ENCODE measurements around the gene NFS1.
A peak's percentile ranks its signal among the peaks of the same experiment; 100 is the strongest.

The NFS1 gene

DNA sequence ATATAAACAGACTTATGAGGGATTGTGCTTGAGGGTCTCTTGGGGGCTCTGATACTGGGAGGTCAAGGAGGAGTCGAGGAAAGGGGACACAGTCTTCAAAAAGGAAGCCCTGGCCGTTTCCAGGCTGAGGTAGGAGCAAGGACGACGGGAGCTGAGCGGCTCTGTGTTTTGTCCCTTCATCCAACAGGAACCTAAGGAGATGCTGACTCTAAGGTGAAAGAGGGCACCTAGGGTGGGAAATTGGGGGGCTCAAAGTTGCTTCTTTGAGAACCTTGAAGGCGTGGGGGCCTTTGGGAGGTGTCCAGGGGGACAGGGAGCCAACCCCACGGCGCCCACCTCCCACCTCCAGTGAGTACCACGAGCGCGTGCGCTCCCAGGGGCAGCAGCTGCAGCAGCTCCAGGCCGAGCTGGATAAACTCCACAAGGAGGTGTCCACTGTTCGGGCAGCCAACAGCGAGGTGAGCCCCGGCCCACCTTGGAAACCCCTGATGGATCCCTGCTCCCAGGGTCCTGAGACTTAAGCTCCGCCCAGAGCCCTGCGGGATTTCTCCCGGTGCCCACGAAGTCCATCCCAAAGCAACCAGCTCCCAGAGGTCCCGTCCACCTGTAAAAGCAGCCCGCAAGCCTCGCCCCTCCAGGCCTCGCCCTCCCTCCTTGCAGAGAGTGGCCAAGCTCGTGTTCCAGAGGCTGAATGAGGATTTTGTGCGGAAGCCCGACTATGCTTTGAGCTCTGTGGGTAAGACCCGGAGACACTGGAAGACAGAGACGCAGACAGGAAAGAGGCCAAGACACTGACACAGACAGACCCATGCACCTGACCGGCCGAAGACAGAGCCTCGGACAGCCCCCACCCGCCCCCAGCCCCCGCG lies 80.7 kb downstream of the NFS1 start:
- Mint-ChIP-seq H3K27me3 (peaks cover 0 to 6% of the 10 kb centered on the region in 2 donors), H3K4me3 (peak overlapping the region; percentile 91 to 95), H3K9me3 (no peaks in the 10 kb centered on the region), H3K27ac (peak overlapping the region; percentile 75), H3K36me3 (peaks cover 4 to 10% of the 10 kb centered on the region in 2 donors), H3K4me1 (peaks cover 36 to 62% of the 10 kb centered on the region in 2 donors)
- ATAC-seq (replicated peaks) (no peak), DNase-seq (peak; percentile 15)

Measured in stimulated activated naive B cell treated with anti-CD40 and anti-IgM and Interleukin-4, amounts not matched to agents 10 μg/mL and 1 μg/mL and 100 μg/mL, for 72 hours (primary cell).